Spleen (tissue), 7 donors: ENCODE data around the gene CDC42EP5.

Source experiments
- POLR2A ChIP-seq, 3 donors: fragments of 450-650 bp; IDR thresholded peaks; one replicate each; pipeline ENCODE4 v1.5.1; 2017; ENCODE audit warnings: antibody characterized with exemption in 3 of 3, mild to moderate bottlenecking in 1 of 3
- POLR2AphosphoS5 ChIP-seq, 3 donors: sonication (generic); formaldehyde crosslinking; IDR thresholded peaks; one replicate each; pipeline ENCODE4 v1.5.1; 2017; ENCODE audit warnings: antibody characterized with exemption in 3 of 3
- TF ChIP-seq, protein P1 (sequence below), 11 experiments: fragments of 200-600 bp in 7 of 11; fragments of 450-650 bp in 4 of 11; sonication (generic) in 4 of 11; IDR thresholded peaks in 8 of 11; conservative IDR thresholded peaks in 3 of 11; 1 replicate in 7 of 11; 2 replicates in 4 of 11; pipeline versions ENCODE4 v1.4.0 to v1.8.0; 2016 to 2021; ENCODE audit warnings: antibody characterized with exemption in 11 of 11, inconsistent platforms in 4 of 11, mild to moderate bottlenecking in 1 of 11
- donor health status: DM: no; HTN: no; CAD: no; lungs with moderate emphysema.
- donor health status: DM: no; HTN: no; CAD: no.
- donor health status: DM: no; HTN: no; CAD: no.

DNA sequence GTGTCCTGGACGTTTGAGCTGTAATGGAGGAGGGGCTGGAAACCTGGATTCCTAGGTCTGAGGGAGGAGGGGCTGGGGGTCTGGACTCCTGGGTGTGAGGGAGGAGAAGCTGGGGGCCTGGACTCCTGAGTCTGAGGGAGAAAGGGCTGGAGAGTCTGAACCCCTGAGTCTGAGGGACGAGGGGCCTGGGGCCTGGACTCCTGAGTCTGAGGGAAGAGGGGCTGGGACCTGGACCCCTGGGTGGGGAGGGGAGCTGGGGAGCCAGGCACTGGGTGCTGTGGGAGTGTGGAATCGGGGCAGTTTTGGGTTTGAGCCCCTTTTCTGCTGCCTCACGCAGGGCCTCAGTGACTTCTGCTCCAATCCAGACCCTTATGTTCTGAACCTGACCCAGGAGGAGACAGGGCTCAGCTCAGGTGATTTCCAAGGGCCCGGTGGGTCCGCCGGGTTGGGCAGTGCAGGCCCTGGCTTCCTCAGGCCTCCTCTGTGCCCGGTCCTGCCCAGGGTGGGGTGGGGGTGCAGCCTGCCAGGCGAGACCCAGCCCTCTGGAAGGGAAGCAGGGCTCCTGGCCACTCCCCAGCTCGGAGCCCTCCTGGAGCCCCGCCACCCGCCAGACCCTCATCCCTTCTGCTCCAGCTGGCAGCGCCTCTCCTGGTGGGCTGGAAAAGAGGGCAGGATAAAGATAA lies 43.4 kb downstream of the CDC42EP5 start:
- TF ChIP-seq, protein P1, sequence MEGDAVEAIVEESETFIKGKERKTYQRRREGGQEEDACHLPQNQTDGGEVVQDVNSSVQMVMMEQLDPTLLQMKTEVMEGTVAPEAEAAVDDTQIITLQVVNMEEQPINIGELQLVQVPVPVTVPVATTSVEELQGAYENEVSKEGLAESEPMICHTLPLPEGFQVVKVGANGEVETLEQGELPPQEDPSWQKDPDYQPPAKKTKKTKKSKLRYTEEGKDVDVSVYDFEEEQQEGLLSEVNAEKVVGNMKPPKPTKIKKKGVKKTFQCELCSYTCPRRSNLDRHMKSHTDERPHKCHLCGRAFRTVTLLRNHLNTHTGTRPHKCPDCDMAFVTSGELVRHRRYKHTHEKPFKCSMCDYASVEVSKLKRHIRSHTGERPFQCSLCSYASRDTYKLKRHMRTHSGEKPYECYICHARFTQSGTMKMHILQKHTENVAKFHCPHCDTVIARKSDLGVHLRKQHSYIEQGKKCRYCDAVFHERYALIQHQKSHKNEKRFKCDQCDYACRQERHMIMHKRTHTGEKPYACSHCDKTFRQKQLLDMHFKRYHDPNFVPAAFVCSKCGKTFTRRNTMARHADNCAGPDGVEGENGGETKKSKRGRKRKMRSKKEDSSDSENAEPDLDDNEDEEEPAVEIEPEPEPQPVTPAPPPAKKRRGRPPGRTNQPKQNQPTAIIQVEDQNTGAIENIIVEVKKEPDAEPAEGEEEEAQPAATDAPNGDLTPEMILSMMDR (IDR thresholded peaks at IDR 0.05 in 8 of 11, conservative IDR thresholded peaks at IDR 0.05 in 3 of 11): no peak
- peak in 1 of 3 donors; percentile 47 for TF ChIP-seq POLR2AphosphoS5 (IDR thresholded peaks at IDR 0.05)
- TF ChIP-seq POLR2A (IDR thresholded peaks at IDR 0.05): no peak
